DND-41 (cell line): Measurements from ENCODE around the gene EPN2.

Experiments
- CTCF ChIP-seq: IDR thresholded peaks from 2 replicates; pipeline ENCODE4 v1.5.1; 2012; ENCODE audit warnings: borderline replicate concordance, low read length, moderate library complexity, mild to moderate bottlenecking; ENCODE audit not compliant: poor library complexity, severe bottlenecking; ENCODE audit errors: extremely low read depth
- EZH2 ChIP-seq: IDR thresholded peaks from 3 replicates; pipeline ENCODE4 v1.6.1; 2012; ENCODE audit warnings: borderline replicate concordance, low read depth, mild to moderate bottlenecking, moderate library complexity, low read length, inconsistent platforms; ENCODE audit not compliant: severe bottlenecking

GRCh38 chr17:19321481-19322128, 84.4 kb downstream of the EPN2 start:
- peak; percentile 29 for TF ChIP-seq CTCF
- TF ChIP-seq EZH2: no peak
